RWPE1 (cell line): ENCODE data around the gene RALGPS2.
A peak's percentile ranks its signal among the peaks of the same experiment; 100 is the strongest.

Experiments used
- CTCF ChIA-PET: fragments of 350-600 bp; sonication (Branson Sonifier 250); formaldehyde crosslinking; extraction: SDS; loops from one replicate; lab custom pipeline; 2021; lab: Yijun Ruan, JAX
- POLR2A ChIA-PET: fragments of 400-600 bp; formaldehyde crosslinking; extraction: SDS; loops from one replicate; lab custom pipeline; 2020; ENCODE audit warnings: antibody characterized with exemption; ENCODE audit not compliant: low non-redundant PET; lab: Yijun Ruan, JAX
- DNase-seq: peaks from one replicate; pipeline ENCODE4 v3.0.0; 2012; ENCODE audit warnings: low spot score
- H3K27ac ChIP-seq: fragments of 450-650 bp; 2 replicates; pipeline ENCODE4 v1.5.1; 2017
- CTCF ChIP-seq: fragments of 450-650 bp; conservative IDR thresholded peaks from 2 replicates; pipeline ENCODE4 v1.5.1; 2017; ENCODE audit warnings: low read depth, mild to moderate bottlenecking

RALGPS2 gene

GRCh38 chr1:178724728-178725465 lies at the start of gene RALGPS2:
Gene RALGPS2, plus strand, starts transcription at chr1:178725244. Its CDS starts 51,521 bp downstream, at chr1:178776765.
- peak; percentile 64 for DNase-seq
- ChIA-PET POLR2A (interaction anchor here (0.6 kb wide), 1 partner anchor 40 kb away, joined by 3 read pairs; no protein-coding TSS in a partner anchor), CTCF (interaction anchor here (0.6 to 1.6 kb wide), 2 partner anchors 98 to 182 kb away, joined by 3 to 4 read pairs; no protein-coding TSS in a partner anchor)
- peak within 1 kb of the TSS; percentile 81 for H3K27ac ChIP-seq
- no peak for TF ChIP-seq CTCF

GRCh38 chr1:178679237-178679636 lies 45.8 kb upstream of the RALGPS2 start:
- CTCF ChIA-PET = no interaction called here

GRCh38 chr1:178682429-178682828 lies 42.6 kb upstream of the RALGPS2 start:
- POLR2A ChIA-PET = no interaction called here
- DNase-seq = no peak
- no peak for TF ChIP-seq CTCF
- no peak overlapping the region for H3K27ac ChIP-seq
- CTCF ChIA-PET = no interaction called here

More at GRCh38 chr1:178679237-178679636, 45.8 kb upstream of the RALGPS2 start:
- POLR2A ChIA-PET = no interaction called here
- TF ChIP-seq CTCF = no peak
- H3K27ac ChIP-seq = no peak overlapping the region
- no peak for DNase-seq

- no peak overlapping the region for H3K27ac ChIP-seq
- ChIA-PET POLR2A (no interaction called here), CTCF (no interaction called here)
- TF ChIP-seq CTCF = no peak
- no peak for DNase-seq
Measured at GRCh38 chr1:178682886-178683285, 42.2 kb upstream of the RALGPS2 start.

- no peak overlapping the region for H3K27ac ChIP-seq
- ChIA-PET CTCF (no interaction called here), POLR2A (no interaction called here)
- DNase-seq = no peak
- TF ChIP-seq CTCF = no peak
Measured at GRCh38 chr1:178683291-178683690, 41.8 kb upstream of the RALGPS2 start.

GRCh38 chr1:178684111-178684510 lies 40.9 kb upstream of the RALGPS2 start:
- peak overlapping the region; percentile 32; the same call in 1 of the 2 replicates for H3K27ac ChIP-seq
- TF ChIP-seq CTCF = no peak
- POLR2A ChIA-PET = interaction anchor here (0.6 kb wide), 1 partner anchor 41 kb away, joined by 3 read pairs; the partner anchor contains the start of gene RALGPS2
- no peak for DNase-seq
- CTCF ChIA-PET = interaction anchor here (0.5 to 0.7 kb wide), 2 partner anchors 19 to 74 kb away, joined by 3 read pairs; no protein-coding TSS in a partner anchor
